SK-N-SH treated with all-trans-retinoic acid at 6 μM for 48 hours (cell line): Measurements from ENCODE around the gene EPHA6.

ENCODE experiments used
- ARNTL ChIP-seq: fragments of 450-650 bp; formaldehyde crosslinking; IDR thresholded peaks from 2 replicates; pipeline ENCODE4 v1.5.0; 2020; ENCODE audit warnings: low read depth, mild to moderate bottlenecking, moderate library complexity, borderline replicate concordance
- BACH2 ChIP-seq: fragments of 250-450 bp; sonication (Bioruptor Pico); IDR thresholded peaks from 2 replicates; pipeline ENCODE4 v1.9.0; 2021; ENCODE audit warnings: mild to moderate bottlenecking, borderline replicate concordance
- CSDC2 ChIP-seq: fragments of 250-450 bp; sonication (Bioruptor Pico); IDR thresholded peaks from 2 replicates; pipeline ENCODE4 v1.5.0; 2020; ENCODE audit warnings: mild to moderate bottlenecking, moderate library complexity
- GLIS3 ChIP-seq: fragments of 250-450 bp; sonication (Bioruptor Pico); IDR thresholded peaks from 2 replicates; pipeline ENCODE4 v1.5.0; 2020; ENCODE audit warnings: mild to moderate bottlenecking, moderate library complexity
- RARB ChIP-seq: fragments of 250-450 bp; sonication (Bioruptor Pico); IDR thresholded peaks from 2 replicates; pipeline ENCODE4 v1.8.0; 2021; ENCODE audit warnings: mild to moderate bottlenecking, moderate library complexity
- SNAI2 ChIP-seq: fragments of 250-450 bp; sonication (Bioruptor Pico); IDR thresholded peaks from 2 replicates; pipeline ENCODE4 v1.5.0; 2020; ENCODE audit warnings: mild to moderate bottlenecking, moderate library complexity
- ZC3H10 ChIP-seq: fragments of 250-450 bp; sonication (Bioruptor Pico); IDR thresholded peaks from 2 replicates; pipeline ENCODE4 v1.5.1; 2021; ENCODE audit warnings: mild to moderate bottlenecking, moderate library complexity
- ZFP30 ChIP-seq: fragments of 450-650 bp; formaldehyde crosslinking; IDR thresholded peaks from 2 replicates; pipeline ENCODE4 v1.5.0; 2022; ENCODE audit warnings: mild to moderate bottlenecking, moderate library complexity
- ZNF565 ChIP-seq: fragments of 450-650 bp; formaldehyde crosslinking; conservative IDR thresholded peaks from 2 replicates; pipeline ENCODE4 v1.5.0; 2020; ENCODE audit warnings: low read depth, mild to moderate bottlenecking, moderate library complexity
- ZNF70 ChIP-seq: fragments of 450-650 bp; formaldehyde crosslinking; IDR thresholded peaks from 2 replicates; pipeline ENCODE4 v1.5.0; 2020; ENCODE audit warnings: mild to moderate bottlenecking, moderate library complexity
- ZNF8 ChIP-seq: fragments of 450-650 bp; formaldehyde crosslinking; IDR thresholded peaks from 2 replicates; pipeline ENCODE4 v1.5.0; 2020; ENCODE audit warnings: mild to moderate bottlenecking, moderate library complexity
- TF ChIP-seq, protein P1 (sequence below): fragments of 250-450 bp; sonication (Bioruptor Pico); IDR thresholded peaks from 2 replicates; pipeline ENCODE4 v1.8.0; 2020; ENCODE audit warnings: mild to moderate bottlenecking, moderate library complexity, borderline replicate concordance

DNA sequence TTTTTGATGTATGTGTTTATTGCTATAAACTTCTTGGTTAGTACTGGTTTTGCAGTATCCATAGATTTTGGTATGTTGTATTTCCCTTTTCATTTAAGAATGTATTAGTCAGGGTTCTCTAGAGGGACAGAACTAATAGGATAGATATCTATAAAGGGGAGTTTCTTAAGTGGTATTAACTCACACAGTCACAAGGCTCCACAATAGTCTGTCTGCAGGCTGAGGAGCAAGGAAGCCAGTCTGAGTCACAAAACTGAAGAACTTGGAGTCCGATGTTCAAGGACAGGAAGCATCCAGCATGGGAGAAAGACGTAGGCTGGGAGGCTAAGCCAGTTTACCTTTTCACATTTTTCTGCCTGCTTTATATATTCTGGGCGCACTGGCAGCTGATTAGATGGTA is 958.5 kb downstream of the EPHA6 start:
- TF ChIP-seq ZNF565 (CRISPR knock-in tag) (no peak), ARNTL (CRISPR knock-in tag) (no peak), ZNF70 (CRISPR knock-in tag) (no peak), ZFP30 (no peak), GLIS3 (CRISPR knock-in tag) (no peak), BACH2 (CRISPR knock-in tag) (no peak), RARB (no peak), CSDC2 (no peak), ZNF8 (CRISPR knock-in tag) (no peak), SNAI2 (CRISPR knock-in tag) (no peak), ZC3H10 (CRISPR knock-in tag) (no peak)
- TF ChIP-seq, protein P1, sequence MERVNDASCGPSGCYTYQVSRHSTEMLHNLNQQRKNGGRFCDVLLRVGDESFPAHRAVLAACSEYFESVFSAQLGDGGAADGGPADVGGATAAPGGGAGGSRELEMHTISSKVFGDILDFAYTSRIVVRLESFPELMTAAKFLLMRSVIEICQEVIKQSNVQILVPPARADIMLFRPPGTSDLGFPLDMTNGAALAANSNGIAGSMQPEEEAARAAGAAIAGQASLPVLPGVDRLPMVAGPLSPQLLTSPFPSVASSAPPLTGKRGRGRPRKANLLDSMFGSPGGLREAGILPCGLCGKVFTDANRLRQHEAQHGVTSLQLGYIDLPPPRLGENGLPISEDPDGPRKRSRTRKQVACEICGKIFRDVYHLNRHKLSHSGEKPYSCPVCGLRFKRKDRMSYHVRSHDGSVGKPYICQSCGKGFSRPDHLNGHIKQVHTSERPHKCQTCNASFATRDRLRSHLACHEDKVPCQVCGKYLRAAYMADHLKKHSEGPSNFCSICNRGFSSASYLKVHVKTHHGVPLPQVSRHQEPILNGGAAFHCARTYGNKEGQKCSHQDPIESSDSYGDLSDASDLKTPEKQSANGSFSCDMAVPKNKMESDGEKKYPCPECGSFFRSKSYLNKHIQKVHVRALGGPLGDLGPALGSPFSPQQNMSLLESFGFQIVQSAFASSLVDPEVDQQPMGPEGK (CRISPR knock-in tag): no peak
